Type B pancreatic cell (in vitro differentiated cells): ENCODE results near the gene VMO1. TPM values are rescaled to one million over a fixed set of nuclear protein-coding genes. Genes with fewer than 3 reads are reported as not detected.

Experiments used
- DNase-seq: peaks from one replicate; pipeline ENCODE4 v3.0.0; 2021; ENCODE audit warnings: mixed read lengths; ENCODE audit not compliant: unreplicated experiment; ENCODE audit errors: extremely low spot score
- H3K27ac Mint-ChIP-seq: 2 replicates; pipeline ENCODE4 v1.8.0; 2021; ENCODE audit warnings: mild to moderate bottlenecking, mixed read lengths
- H3K27me3 Mint-ChIP-seq: 2 replicates; pipeline ENCODE4 v1.8.0; 2021; ENCODE audit warnings: mixed read lengths
- H3K36me3 Mint-ChIP-seq: 2 replicates; pipeline ENCODE4 v1.8.0; 2021; ENCODE audit warnings: mixed read lengths
- H3K4me1 Mint-ChIP-seq: one replicate; pipeline ENCODE4 v1.8.0; 2021; ENCODE audit warnings: mixed read lengths; ENCODE audit not compliant: unreplicated experiment
- H3K4me3 Mint-ChIP-seq: 2 replicates; pipeline ENCODE4 v1.8.0; 2021; ENCODE audit warnings: mild to moderate bottlenecking, mixed read lengths
- H3K9me3 Mint-ChIP-seq: 2 replicates; pipeline ENCODE4 v1.8.0; 2021; ENCODE audit warnings: mixed read lengths
- CTCF ChIP-seq: fragments of 200-600 bp; sonication (generic); conservative IDR thresholded peaks from 2 replicates; pipeline ENCODE4 v1.5.0; 2021; ENCODE audit warnings: antibody characterized with exemption, mild to moderate bottlenecking
- total RNA-seq: library from RNA; stranded (reverse); gene quantifications from 2 replicates; pipeline ENCODE4 v1.2.1, GENCODE V29; 2021; ENCODE audit warnings: low replicate concordance

Gene VMO1
- total RNA-seq, 1 donor from 2014 or later: 1.8 TPM

GRCh38 chr17:4780325-4780955 is 5.7 kb downstream of the VMO1 start:
- peaks cover 25% of the 10 kb centered on the region for H3K27me3 Mint-ChIP-seq
- H3K27ac Mint-ChIP-seq: peak overlapping the region; percentile 46
- TF ChIP-seq CTCF: no peak
- no peak overlapping the region for H3K4me3 Mint-ChIP-seq
- H3K9me3 Mint-ChIP-seq: no peaks in the 10 kb centered on the region
- no peaks in the 10 kb centered on the region for H3K36me3 Mint-ChIP-seq
- H3K4me1 Mint-ChIP-seq: no peaks in the 10 kb centered on the region
- DNase-seq: no peak

GRCh38 chr17:4777969-4778760 is 8.0 kb downstream of the VMO1 start:
- H3K27me3 Mint-ChIP-seq: peaks cover 35% of the 10 kb centered on the region
- H3K4me1 Mint-ChIP-seq: no peaks in the 10 kb centered on the region
- no peaks in the 10 kb centered on the region for H3K9me3 Mint-ChIP-seq
- H3K36me3 Mint-ChIP-seq: no peaks in the 10 kb centered on the region
- H3K27ac Mint-ChIP-seq: no peak overlapping the region
- no peak overlapping the region for H3K4me3 Mint-ChIP-seq
- no peak for TF ChIP-seq CTCF
- DNase-seq: no peak

- no peak for DNase-seq
- TF ChIP-seq CTCF: no peak
- Mint-ChIP-seq H3K4me1 (no peaks in the 10 kb centered on the region), H3K27ac (no peak overlapping the region), H3K9me3 (no peaks in the 10 kb centered on the region), H3K4me3 (no peak overlapping the region), H3K27me3 (peaks cover 22% of the 10 kb centered on the region), H3K36me3 (no peaks in the 10 kb centered on the region)
Measured at GRCh38 chr17:4772235-4772613, 13.9 kb downstream of the VMO1 start.

GRCh38 chr17:4771519-4772234 is 14.5 kb downstream of the VMO1 start, which contains the start of gene TM4SF5:
Gene TM4SF5, plus strand, starts transcription at chr17:4771886. Its CDS starts 37 bp downstream, at chr17:4771923.
- Mint-ChIP-seq H3K4me3 (peak within 1 kb of the TSS; percentile 15), H3K36me3 (no peaks in the 10 kb centered on the region)

More at GRCh38 chr17:4771519-4772234, 14.5 kb downstream of the VMO1 start, which contains the start of gene TM4SF5:
- no peak for TF ChIP-seq CTCF
- Mint-ChIP-seq H3K27me3 (peaks cover 22% of the 10 kb centered on the region), H3K27ac (peak within 1 kb of the TSS; percentile 53), H3K9me3 (no peaks in the 10 kb centered on the region), H3K4me1 (no peaks in the 10 kb centered on the region)
- DNase-seq: no peak
